AG04450 (cell line): ENCODE results near the gene ASPM. TPM values are rescaled to one million over a fixed set of nuclear protein-coding genes. Genes with fewer than 3 reads are reported as not detected.

Experiments used
- CTCF ChIA-PET: fragments of 300-600, 350-600 bp; formaldehyde crosslinking; extraction: SDS; loops from one replicate; lab custom pipeline; 2022; ENCODE audit warnings: antibody characterized with exemption, inconsistent platforms; lab: Charles Lee
- POLR2A ChIA-PET: fragments of 350-600 bp; formaldehyde crosslinking; extraction: SDS; loops from one replicate; lab custom pipeline; 2021; ENCODE audit warnings: antibody characterized with exemption, inconsistent platforms; lab: Yijun Ruan, JAX
- DNase-seq: peaks from one replicate; pipeline ENCODE4 v3.0.0-alpha.2; 2011; ENCODE audit warnings: low read depth, low spot score
- H3K27ac ChIP-seq: one replicate; pipeline ENCODE4 v1.5.1; 2012; ENCODE audit warnings: low read depth, low read length, control low read depth
- H3K27me3 ChIP-seq: one replicate; pipeline ENCODE4 v1.6.0; 2012; ENCODE audit warnings: low read length; ENCODE audit not compliant: control insufficient read depth, insufficient read depth
- H3K4me3 ChIP-seq: 2 replicates; pipeline ENCODE4 v1.5.1; 2011; ENCODE audit warnings: mild to moderate bottlenecking, low read depth, low read length, control low read depth
- H3K9me3 ChIP-seq: 2 replicates; pipeline ENCODE4 v1.5.1; 2012; ENCODE audit warnings: low read length; ENCODE audit not compliant: control insufficient read depth, insufficient read depth
- CTCF ChIP-seq: IDR thresholded peaks from 2 replicates; pipeline ENCODE4 v1.5.1; 2011; ENCODE audit warnings: low read depth, low read length, control low read depth, inconsistent platforms
- polyA plus RNA-seq: library from polyadenylated mRNA; depleted of rRNA; stranded (reverse); fragments of >200 nt; gene quantifications from 2 replicates; pipeline ENCODE4 v1.2.3, GENCODE V29; 2011

ASPM gene
- polyA plus RNA-seq, 1 experiment, result 6.1 TPM

DNA sequence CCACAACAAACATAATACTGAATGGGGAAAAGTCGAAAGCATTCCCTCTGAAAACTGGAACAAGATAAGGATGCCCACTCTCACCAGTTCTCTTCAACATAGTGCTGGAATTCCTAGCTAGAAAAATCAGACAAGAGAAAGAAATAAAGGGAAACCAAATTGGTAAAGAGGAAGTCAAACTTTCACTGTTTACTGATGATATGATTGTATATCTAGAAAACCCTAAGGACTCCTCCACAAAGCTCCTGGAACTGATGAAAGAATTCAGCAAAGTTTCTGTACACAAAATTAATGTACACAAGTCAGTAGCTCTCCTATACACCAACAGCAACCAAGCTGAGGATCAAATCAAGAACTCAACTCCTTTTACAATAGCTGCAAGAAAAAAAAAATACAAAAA, 72.5 kb downstream of the ASPM start:
- no peak for DNase-seq
- Histone ChIP-seq H3K27ac (no peak overlapping the region), H3K9me3 (no peaks in the 10 kb centered on the region), H3K4me3 (no peak overlapping the region), H3K27me3 (no peaks in the 10 kb centered on the region)
- POLR2A ChIA-PET, result no interaction called here
- CTCF ChIA-PET, result no interaction called here
- no peak for TF ChIP-seq CTCF

DNA sequence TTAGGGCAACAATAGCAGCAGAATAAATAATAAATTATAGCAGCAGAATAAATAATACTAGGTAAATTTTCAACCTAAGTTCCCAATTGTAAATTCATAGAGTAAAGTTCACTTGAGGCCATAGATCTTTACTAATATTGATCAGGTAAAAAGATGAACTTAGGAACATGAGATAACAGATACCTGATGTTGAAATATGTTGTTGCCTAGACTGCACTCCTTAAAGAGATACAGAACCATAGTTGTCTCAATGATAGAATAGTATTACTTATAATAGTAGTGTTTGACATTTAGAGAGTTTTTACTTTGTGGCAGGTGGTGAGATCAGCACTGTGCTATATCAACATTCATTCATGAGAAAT, 79.0 kb downstream of the ASPM start:
- no peak for TF ChIP-seq CTCF
- POLR2A ChIA-PET, result no interaction called here
- H3K27me3 ChIP-seq, result no peaks in the 10 kb centered on the region
- DNase-seq, result no peak
- H3K4me3 ChIP-seq, result no peak overlapping the region
- H3K9me3 ChIP-seq, result no peaks in the 10 kb centered on the region
- CTCF ChIA-PET, result no interaction called here
- no peak overlapping the region for H3K27ac ChIP-seq

DNA sequence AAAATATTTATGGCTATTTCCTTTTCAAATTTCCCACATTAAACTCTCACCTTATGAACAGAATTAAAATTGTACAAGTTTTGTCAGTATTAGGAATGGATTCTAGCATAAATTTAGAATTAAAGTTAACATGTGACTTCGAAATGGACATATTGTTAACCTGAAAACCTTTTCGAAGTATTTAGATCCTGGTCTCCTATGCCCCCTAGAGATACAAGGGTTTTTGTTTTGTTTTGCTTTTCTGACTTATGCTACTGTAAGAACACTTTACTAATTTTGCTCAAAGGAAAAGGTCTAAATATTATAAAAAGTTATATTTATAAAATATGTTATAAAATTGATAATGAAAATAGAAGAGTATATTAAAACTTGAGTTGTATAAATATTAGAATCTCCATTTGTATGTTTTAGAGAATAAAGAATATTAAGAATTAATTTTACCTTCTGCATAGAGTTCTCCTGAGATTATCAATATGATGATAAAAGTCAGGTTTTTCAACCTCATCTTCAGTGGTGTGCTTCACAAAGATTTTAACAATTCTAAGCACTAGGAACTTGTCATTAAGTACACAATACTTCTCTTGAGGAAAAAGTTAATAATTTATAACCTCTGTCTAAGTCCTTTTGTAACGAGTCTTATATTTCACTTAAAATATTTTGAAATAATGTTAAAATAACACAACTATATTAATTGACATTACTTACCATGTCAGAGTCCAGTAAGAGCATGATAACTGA, 79.6 kb downstream of the ASPM start, which contains the start of gene F13B:
Gene F13B, minus strand, starts transcription at position 542 of the 738 bp plus-strand sequence. Its CDS starts 37 bp downstream, at position 505.
- TF ChIP-seq CTCF, result no peak
- ChIA-PET CTCF (no interaction called here), POLR2A (no interaction called here)
- no peak within 1 kb of the TSS for H3K27ac ChIP-seq
- DNase-seq, result no peak
- H3K27me3 ChIP-seq, result no peaks in the 10 kb centered on the region
- no peaks in the 10 kb centered on the region for H3K9me3 ChIP-seq
- H3K4me3 ChIP-seq, result no peak within 1 kb of the TSS

- ChIA-PET CTCF (interaction anchor here (0.8 kb wide), 1 partner anchor 343 kb away, joined by 4 read pairs; no protein-coding TSS in a partner anchor), POLR2A (no interaction called here)
- TF ChIP-seq CTCF, result no peak
- no peak for DNase-seq
- H3K4me3 ChIP-seq, result no peak overlapping the region
- H3K9me3 ChIP-seq, result no peaks in the 10 kb centered on the region
- H3K27ac ChIP-seq, result no peak overlapping the region
- no peaks in the 10 kb centered on the region for H3K27me3 ChIP-seq
These were observed 80.2 kb downstream of the ASPM start for GRCh38 chr1:197066277-197066676.

DNA sequence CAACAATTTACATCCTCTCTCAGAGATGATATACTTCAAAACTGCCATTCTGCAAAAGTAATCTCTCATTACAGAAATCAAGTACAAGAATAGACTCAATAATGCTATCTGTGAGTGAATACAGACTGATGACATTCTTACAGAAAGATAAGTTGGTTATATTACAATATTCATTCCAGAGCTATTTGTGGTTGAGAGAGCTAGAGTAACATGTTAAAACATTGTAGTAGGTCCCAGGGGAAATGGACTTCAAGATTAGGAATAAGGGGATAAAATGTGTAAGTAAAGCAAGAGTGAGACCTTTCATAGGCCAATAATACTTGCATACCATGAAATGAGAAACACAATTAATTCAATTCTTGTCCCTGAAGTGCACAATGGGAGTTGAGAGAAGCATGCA, 80.9 kb downstream of the ASPM start:
- H3K9me3 ChIP-seq, result no peaks in the 10 kb centered on the region
- no peak for TF ChIP-seq CTCF
- no peaks in the 10 kb centered on the region for H3K27me3 ChIP-seq
- no peak for DNase-seq
- H3K4me3 ChIP-seq, result no peak overlapping the region
- ChIA-PET POLR2A (no interaction called here), CTCF (interaction anchor here (0.8 kb wide), 1 partner anchor 342 kb away, joined by 4 read pairs; no protein-coding TSS in a partner anchor)
- no peak overlapping the region for H3K27ac ChIP-seq
